IPS-18a (cell line): Measurements from ENCODE around the gene SLC38A2.
"Not testable (repeated sequence)": the region's sequence is repeated elsewhere in the genome, so short reads cannot be mapped to it uniquely, and the experiment has no call there.

Source experiments
- H3K27ac ChIP-seq: one replicate; pipeline ENCODE4 v1.5.1; 2013; ENCODE audit warnings: low read length
- H3K27me3 ChIP-seq: one replicate; pipeline ENCODE4 v1.6.1; 2013; ENCODE audit warnings: mild to moderate bottlenecking, low read length; ENCODE audit not compliant: control insufficient read depth, insufficient read depth
- H3K36me3 ChIP-seq: one replicate; pipeline ENCODE4 v1.6.1; 2013; ENCODE audit warnings: low read depth, low read length; ENCODE audit not compliant: control insufficient read depth
- H3K4me1 ChIP-seq: one replicate; pipeline ENCODE4 v1.6.1; 2013; ENCODE audit warnings: low read depth, low read length; ENCODE audit not compliant: control insufficient read depth
- H3K4me3 ChIP-seq: one replicate; pipeline ENCODE4 v1.5.1; 2013; ENCODE audit warnings: low read length
- H3K9ac ChIP-seq: one replicate; pipeline ENCODE4 v1.6.1; 2013; ENCODE audit warnings: mild to moderate bottlenecking, low read length, moderate library complexity
- H3K9me3 ChIP-seq: one replicate; pipeline ENCODE4 v1.6.1; 2013; ENCODE audit warnings: low read depth, low read length; ENCODE audit not compliant: control insufficient read depth

SLC38A2 gene

GRCh38 chr12:46339051-46339450, 33.5 kb downstream of the SLC38A2 start:
- Histone ChIP-seq H3K36me3 (no peaks in the 10 kb centered on the region), H3K4me1 (no peaks in the 10 kb centered on the region), H3K9ac (no peak overlapping the region), H3K27ac (no peak overlapping the region), H3K4me3 (no peak overlapping the region), H3K9me3 (no peaks in the 10 kb centered on the region), H3K27me3 (no peaks in the 10 kb centered on the region)

- H3K4me1 ChIP-seq = no peaks in the 10 kb centered on the region
- H3K9ac ChIP-seq = no peak overlapping the region
- no peaks in the 10 kb centered on the region for H3K27me3 ChIP-seq
- H3K9me3 ChIP-seq = no peaks in the 10 kb centered on the region
- H3K27ac ChIP-seq = no peak overlapping the region
- no peak overlapping the region for H3K4me3 ChIP-seq
- no peaks in the 10 kb centered on the region for H3K36me3 ChIP-seq
These were observed 40.3 kb downstream of the SLC38A2 start for GRCh38 chr12:46332260-46332659.

GRCh38 chr12:46325075-46325474, 47.5 kb downstream of the SLC38A2 start:
- H3K9me3 ChIP-seq, H3K9ac ChIP-seq, H3K27ac ChIP-seq, H3K4me1 ChIP-seq, H3K27me3 ChIP-seq, H3K4me3 ChIP-seq, H3K36me3 ChIP-seq: not testable (repeated sequence)

DNA sequence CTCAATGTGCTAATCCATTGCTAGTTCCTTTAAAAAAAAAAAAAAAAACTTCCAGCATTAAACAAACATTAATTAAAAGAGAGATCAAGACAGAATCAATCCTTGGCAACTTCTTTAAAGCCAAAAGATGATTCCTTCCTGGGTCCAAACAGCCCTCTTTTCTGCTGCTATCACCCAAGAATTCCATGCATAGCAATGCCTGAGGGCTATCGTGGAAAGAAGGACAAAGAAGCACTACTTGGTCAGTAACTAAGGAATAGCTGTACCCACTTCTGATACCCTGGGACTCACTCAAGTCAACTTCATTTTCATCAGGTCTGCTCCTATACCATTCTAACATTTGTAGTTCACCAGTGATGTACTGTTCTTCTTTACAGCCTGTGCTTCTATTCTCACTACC, 51.8 kb downstream of the SLC38A2 start:
- Histone ChIP-seq H3K9me3 (peaks cover 3% of the 10 kb centered on the region), H3K36me3 (no peaks in the 10 kb centered on the region), H3K9ac (peak overlapping the region; percentile 28), H3K4me3 (peak overlapping the region; percentile 43), H3K4me1 (peaks cover 21% of the 10 kb centered on the region), H3K27me3 (no peaks in the 10 kb centered on the region), H3K27ac (no peak overlapping the region)

- Histone ChIP-seq H3K27me3 (no peaks in the 10 kb centered on the region), H3K9me3 (peaks cover 2% of the 10 kb centered on the region), H3K9ac (no peak overlapping the region), H3K4me3 (no peak overlapping the region), H3K27ac (no peak overlapping the region), H3K36me3 (no peaks in the 10 kb centered on the region), H3K4me1 (peaks cover 21% of the 10 kb centered on the region)
These were observed 54.5 kb downstream of the SLC38A2 start for GRCh38 chr12:46318037-46318436.
